Uterus (tissue), 2 donors: ENCODE measurements around the gene RNF115.
"Not testable (repeated sequence)": the region's sequence is repeated elsewhere in the genome, so short reads cannot be mapped to it uniquely, and the experiment has no call there.

ENCODE experiments used
- CTCF ChIP-seq, 4 experiments: fragments of 200-600 bp in 2 of 4; fragments of 450-650 bp in 2 of 4; sonication (generic) in 2 of 4; IDR thresholded peaks; one replicate each; pipeline ENCODE4 v1.5.1; 2016 to 2019; ENCODE audit warnings: antibody characterized with exemption in 4 of 4, mild to moderate bottlenecking in 2 of 4, moderate library complexity in 1 of 4
- POLR2A ChIP-seq, 2 donors: fragments of 450-650 bp; IDR thresholded peaks; one replicate each; pipeline ENCODE4 v1.6.1; 2016; ENCODE audit warnings: antibody characterized with exemption in 2 of 2, mild to moderate bottlenecking in 1 of 2, moderate library complexity in 1 of 2

- TF ChIP-seq CTCF, POLR2A (IDR thresholded peaks at IDR 0.05): not testable (repeated sequence)
Measured at GRCh38 chr1:145761498-145761897, 62.4 kb downstream of the RNF115 start.
